Cardiac muscle cell (in vitro differentiated cells and primary cell): ENCODE data around the gene KIAA1210. TPM values are rescaled to one million over a fixed set of nuclear protein-coding genes. Genes with fewer than 3 reads are reported as not detected.

Experiments
- polyA plus RNA-seq: library from polyadenylated mRNA; unstranded; fragments of >200 nt; fragmentation: Nextera tagmentation; extraction: Ambion mirVana; gene quantifications from 2 replicates; pipeline ENCODE4 v1.2.1, GENCODE V29; 2016
- total RNA-seq: library from RNA; depleted of rRNA; stranded (reverse); fragments of >200 nt; gene quantifications from 2 replicates; pipeline ENCODE4 v1.2.3, GENCODE V29; 2016

KIAA1210 gene
- total and polyA plus RNA-seq, 2 experiments from 2014 or later = not detected

Other genes with a start within 250 kb of the KIAA1210 start
- gene LONRF3, start 153.2 kb downstream of the KIAA1210 start, total RNA-seq = 0.09 and 0.18 TPM in 2 replicates
- 0.09 TPM in 1 of 2 replicates, not detected in the other for gene LONRF3, start 153.2 kb downstream of the KIAA1210 start, polyA plus RNA-seq
- gene CT47C1, start 54.8 kb downstream of the KIAA1210 start, total RNA-seq = not detected in 2 replicates
- not detected in 2 replicates for gene CT47C1, start 54.8 kb downstream of the KIAA1210 start, polyA plus RNA-seq
- 156 and 171 TPM in 2 replicates for gene PGRMC1, start 108.5 kb upstream of the KIAA1210 start, total RNA-seq
- 121 and 147 TPM in 2 replicates for gene PGRMC1, start 108.5 kb upstream of the KIAA1210 start, polyA plus RNA-seq